ENCODE data around the gene KRTAP4-8. TPM values are rescaled to one million over a fixed set of nuclear protein-coding genes. Genes with fewer than 3 reads are reported as not detected.

KRTAP4-8 gene
- total and polyA plus RNA-seq, 2 donors (not counting 1 experiment from before 2014, with no cell fraction given): not detected

DNA sequence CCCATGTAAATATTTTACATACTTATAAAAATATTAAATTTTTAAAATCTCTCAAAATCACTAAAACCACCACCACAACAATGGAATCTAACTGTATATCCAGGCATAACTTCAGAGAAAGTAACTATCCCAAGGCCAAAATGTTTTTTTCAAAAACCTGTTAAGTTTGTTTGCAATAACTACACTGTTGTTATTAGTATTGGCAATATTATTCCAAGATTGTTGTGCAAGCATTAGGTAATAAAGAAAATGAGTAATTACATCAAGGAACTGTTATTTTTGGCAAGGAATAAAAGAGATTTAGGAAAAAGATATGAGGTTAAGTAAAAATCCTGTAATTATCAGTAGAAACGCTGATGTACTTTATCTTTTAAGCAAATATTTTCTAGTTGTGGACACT, 29.4 kb upstream of the KRTAP4-8 start:
- Mint-ChIP-seq H3K27me3 (peaks cover 10% of the 10 kb centered on the region), H3K9me3 (ENCODE audit: insufficient read depth) (no peaks in the 10 kb centered on the region), H3K4me1 (peaks cover 7% of the 10 kb centered on the region), H3K4me3 (no peak overlapping the region), H3K27ac (no peak overlapping the region)
- ChIA-PET CTCF (no interaction called here), POLR2A (no interaction called here)
- Histone ChIP-seq H3K27ac (ENCODE audit: low read length in 2 of 2) (no peak overlapping the region), H2AFZ (ENCODE audit: insufficient read depth, low read depth, low read length, poor library complexity, severe bottlenecking) (no peak overlapping the region), H3K9me3 (ENCODE audit: control extremely low read depth in 1 of 3, control insufficient read depth in 2 of 3, insufficient read depth in 1 of 3, low read length in 2 of 3) (no peaks in the 10 kb centered on the region), H4K20me1 (ENCODE audit: control insufficient read depth, insufficient read depth, low read length, poor library complexity, severe bottlenecking) (no peaks in the 10 kb centered on the region), H3K4me2 (replicated peaks; ENCODE audit: low read depth, low read length, poor library complexity, severe bottlenecking) (no peak overlapping the region), H3K36me3 (replicated peaks in 1 of 2; ENCODE audit: control extremely low read depth in 1 of 2, control insufficient read depth in 1 of 2, extremely low read depth in 1 of 2, insufficient read depth in 2 of 2, low read length in 1 of 2) (no peaks in the 10 kb centered on the region), H3K4me3 (ENCODE audit: control extremely low read depth in 1 of 5, extremely low read depth in 1 of 5, insufficient read depth in 1 of 5, low read depth in 2 of 5, low read length in 4 of 5) (no peak overlapping the region), H3K27me3 (replicated peaks in 1 of 4; ENCODE audit: control extremely low read depth in 1 of 4, control insufficient read depth in 3 of 4, insufficient read depth in 4 of 4, low read length in 3 of 4) (no peaks in the 10 kb centered on the region), H3K79me2 (ENCODE audit: control insufficient read depth, insufficient read depth, low read length) (no peaks in the 10 kb centered on the region), H3K9ac (ENCODE audit: low read length) (no peak overlapping the region), H3K4me1 (ENCODE audit: control insufficient read depth in 2 of 2, insufficient read depth in 2 of 2, low read length in 2 of 2) (peaks cover 15 to 24% of the 10 kb centered on the region in 2 donors)
- intact Hi-C loops (cut with micrococcal nuclease): no loop called here
- no CpG with 5 or more reads among the region's 1 CpG for WGBS (ENCODE audit: insufficient coverage)
- DNase-seq (no peak), ATAC-seq (ENCODE audit: low read depth) (no peak)
- TF ChIP-seq, protein P1, sequence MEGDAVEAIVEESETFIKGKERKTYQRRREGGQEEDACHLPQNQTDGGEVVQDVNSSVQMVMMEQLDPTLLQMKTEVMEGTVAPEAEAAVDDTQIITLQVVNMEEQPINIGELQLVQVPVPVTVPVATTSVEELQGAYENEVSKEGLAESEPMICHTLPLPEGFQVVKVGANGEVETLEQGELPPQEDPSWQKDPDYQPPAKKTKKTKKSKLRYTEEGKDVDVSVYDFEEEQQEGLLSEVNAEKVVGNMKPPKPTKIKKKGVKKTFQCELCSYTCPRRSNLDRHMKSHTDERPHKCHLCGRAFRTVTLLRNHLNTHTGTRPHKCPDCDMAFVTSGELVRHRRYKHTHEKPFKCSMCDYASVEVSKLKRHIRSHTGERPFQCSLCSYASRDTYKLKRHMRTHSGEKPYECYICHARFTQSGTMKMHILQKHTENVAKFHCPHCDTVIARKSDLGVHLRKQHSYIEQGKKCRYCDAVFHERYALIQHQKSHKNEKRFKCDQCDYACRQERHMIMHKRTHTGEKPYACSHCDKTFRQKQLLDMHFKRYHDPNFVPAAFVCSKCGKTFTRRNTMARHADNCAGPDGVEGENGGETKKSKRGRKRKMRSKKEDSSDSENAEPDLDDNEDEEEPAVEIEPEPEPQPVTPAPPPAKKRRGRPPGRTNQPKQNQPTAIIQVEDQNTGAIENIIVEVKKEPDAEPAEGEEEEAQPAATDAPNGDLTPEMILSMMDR (IDR thresholded peaks at IDR 0.05): no peak

- no peaks in the 10 kb centered on the region for H4K20me1 ChIP-seq (ENCODE audit: control insufficient read depth, insufficient read depth, low read length, poor library complexity, severe bottlenecking)
- H3K9ac ChIP-seq (ENCODE audit: low read length): no peak overlapping the region
- no CpG with 5 or more reads among the region's 3 CpGs for WGBS (ENCODE audit: insufficient coverage)
- H3K36me3 ChIP-seq (replicated peaks in 1 of 2; ENCODE audit: control extremely low read depth in 1 of 2, control insufficient read depth in 1 of 2, extremely low read depth in 1 of 2, insufficient read depth in 2 of 2, low read length in 1 of 2): no peaks in the 10 kb centered on the region
- DNase-seq (no peak), ATAC-seq (ENCODE audit: low read depth) (no peak)
- peaks cover 10% of the 10 kb centered on the region for H3K27me3 Mint-ChIP-seq
- peaks cover 21 to 24% of the 10 kb centered on the region in 2 donors for H3K4me1 ChIP-seq (ENCODE audit: control insufficient read depth in 2 of 2, insufficient read depth in 2 of 2, low read length in 2 of 2)
- intact Hi-C loops (cut with micrococcal nuclease): no loop called here
- H3K27ac ChIP-seq (ENCODE audit: low read length in 2 of 2): no peak overlapping the region
- no peak overlapping the region for H3K4me2 ChIP-seq (replicated peaks; ENCODE audit: low read depth, low read length, poor library complexity, severe bottlenecking)
- H3K27ac Mint-ChIP-seq: no peak overlapping the region
- H3K27me3 ChIP-seq (replicated peaks in 1 of 4; ENCODE audit: control extremely low read depth in 1 of 4, control insufficient read depth in 3 of 4, insufficient read depth in 4 of 4, low read length in 3 of 4): no peaks in the 10 kb centered on the region
- H3K9me3 Mint-ChIP-seq (ENCODE audit: insufficient read depth): no peaks in the 10 kb centered on the region
- no peak overlapping the region for H3K4me3 ChIP-seq (ENCODE audit: control extremely low read depth in 1 of 5, extremely low read depth in 1 of 5, insufficient read depth in 1 of 5, low read depth in 2 of 5, low read length in 4 of 5)
- H3K79me2 ChIP-seq (ENCODE audit: control insufficient read depth, insufficient read depth, low read length): no peaks in the 10 kb centered on the region
- POLR2A ChIA-PET: no interaction called here
- H3K4me3 Mint-ChIP-seq: no peak overlapping the region
- CTCF ChIA-PET: no interaction called here
- H2AFZ ChIP-seq (ENCODE audit: insufficient read depth, low read depth, low read length, poor library complexity, severe bottlenecking): no peak overlapping the region
- TF ChIP-seq, protein P1 (IDR thresholded peaks at IDR 0.05): no peak
- TF ChIP-seq EZH2 (IDR thresholded peaks at IDR 0.05; ENCODE audit: borderline replicate concordance, insufficient read depth, low read depth, low read length, poor library complexity, severe bottlenecking): no peak
- H3K4me1 Mint-ChIP-seq: peaks cover 5% of the 10 kb centered on the region
- H3K9me3 ChIP-seq (ENCODE audit: control extremely low read depth in 1 of 3, control insufficient read depth in 2 of 3, insufficient read depth in 1 of 3, low read length in 2 of 3): peaks cover 0 to 5% (median 3%) of the 10 kb centered on the region in 3 donors
Observed at GRCh38 chr17:41126412-41126811, 28.5 kb upstream of the KRTAP4-8 start.
